Heart left ventricle (tissue), 13 donors: ENCODE data around the gene CLCN6.

Source experiments
- POLR2A ChIP-seq, 2 donors: fragments of 450-650 bp; IDR thresholded peaks; one replicate each; pipeline ENCODE4 v1.6.1; 2017; ENCODE audit warnings: antibody characterized with exemption in 2 of 2, mild to moderate bottlenecking in 2 of 2, moderate library complexity in 2 of 2
- TF ChIP-seq, protein P1 (sequence below), 12 donors: fragments of 200-600 bp; sonication (generic) in 4 of 12; IDR thresholded peaks; one replicate each; pipeline versions ENCODE4 v1.5.0 to v1.8.0; 2018 to 2022; ENCODE audit warnings: antibody characterized with exemption in 12 of 12, mild to moderate bottlenecking in 5 of 12
- donor health status: ischemic (EF 13 %, LVEDD 7.1; RV severe dilation, severe dysfunction).
- donor health status: DM: no; HTN: yes; CAD: no.
- donor health status: DM: no; HTN: no; CAD: no.
- donor health status: ischemic (EF 25% LVEDD 6.9; RV normal size, moderate dysfunction).
- donor health status: ischemic (EF 25% LVEDD 5.7; RV mildly dilated, moderate dysfunction).
- donor health status: ischemic (EF 35%, LVEDD 5.7; RV mildly dilated, moderate dysfunction).
- donor health status: nonischemic (EF 11% LVEDD 7.7; RV severe dilation, severe dysfunction).
- donor health status: DM: yes; HTN: yes; CAD: no.
- donor health status: PGD.
- donor health status: ischemic (EF 29% LVEDD 5.4; RV normal size, mild dysfunction).
- donor health status: nonischemic (EF 23%, LVEDD 6.1; RV moderate dilation, normal function).

DNA sequence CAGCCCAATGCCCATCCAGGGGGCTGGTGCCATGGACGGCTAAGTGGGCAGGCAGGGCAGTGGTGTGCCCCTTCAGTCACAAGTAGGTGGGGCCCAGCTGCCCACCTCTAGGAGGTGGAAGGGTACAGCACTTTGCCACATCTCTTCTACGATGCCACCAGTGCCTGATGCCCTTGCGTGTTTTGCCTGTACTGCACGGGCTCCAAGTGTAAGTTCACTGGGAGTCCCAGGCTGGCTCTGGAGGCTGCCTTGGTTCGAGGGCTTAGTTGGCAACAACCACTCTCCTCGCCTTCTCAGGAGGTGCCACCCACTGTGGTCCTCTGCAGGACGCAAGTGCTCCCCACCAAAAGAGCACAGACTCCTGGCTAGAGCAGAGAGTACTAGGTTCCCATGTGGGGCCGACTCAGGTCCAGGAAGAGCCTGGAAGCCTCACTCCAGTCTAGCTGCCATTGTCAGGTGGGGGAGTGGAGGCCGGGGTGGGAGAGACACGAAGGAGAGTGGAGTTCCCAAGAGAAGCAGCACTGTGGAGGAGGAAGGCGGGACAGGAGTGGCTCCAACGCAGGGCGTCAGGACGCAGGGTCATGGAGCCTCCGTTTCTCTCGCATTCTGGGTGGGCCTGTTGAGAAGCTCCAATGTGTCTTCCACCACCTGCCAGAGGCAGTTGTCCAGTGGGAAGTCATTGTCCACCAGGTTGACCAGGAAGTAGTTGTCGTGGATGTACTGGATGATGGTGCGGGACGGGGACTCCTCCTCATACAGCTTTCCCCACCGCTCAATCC is 15.7 kb upstream of the CLCN6 start:
- TF ChIP-seq POLR2A (IDR thresholded peaks at IDR 0.05): no peak
- TF ChIP-seq, protein P1, sequence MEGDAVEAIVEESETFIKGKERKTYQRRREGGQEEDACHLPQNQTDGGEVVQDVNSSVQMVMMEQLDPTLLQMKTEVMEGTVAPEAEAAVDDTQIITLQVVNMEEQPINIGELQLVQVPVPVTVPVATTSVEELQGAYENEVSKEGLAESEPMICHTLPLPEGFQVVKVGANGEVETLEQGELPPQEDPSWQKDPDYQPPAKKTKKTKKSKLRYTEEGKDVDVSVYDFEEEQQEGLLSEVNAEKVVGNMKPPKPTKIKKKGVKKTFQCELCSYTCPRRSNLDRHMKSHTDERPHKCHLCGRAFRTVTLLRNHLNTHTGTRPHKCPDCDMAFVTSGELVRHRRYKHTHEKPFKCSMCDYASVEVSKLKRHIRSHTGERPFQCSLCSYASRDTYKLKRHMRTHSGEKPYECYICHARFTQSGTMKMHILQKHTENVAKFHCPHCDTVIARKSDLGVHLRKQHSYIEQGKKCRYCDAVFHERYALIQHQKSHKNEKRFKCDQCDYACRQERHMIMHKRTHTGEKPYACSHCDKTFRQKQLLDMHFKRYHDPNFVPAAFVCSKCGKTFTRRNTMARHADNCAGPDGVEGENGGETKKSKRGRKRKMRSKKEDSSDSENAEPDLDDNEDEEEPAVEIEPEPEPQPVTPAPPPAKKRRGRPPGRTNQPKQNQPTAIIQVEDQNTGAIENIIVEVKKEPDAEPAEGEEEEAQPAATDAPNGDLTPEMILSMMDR (IDR thresholded peaks at IDR 0.05): no peak
